Measurements from ENCODE around the gene CTXND1.

CTXND1 gene

DNA sequence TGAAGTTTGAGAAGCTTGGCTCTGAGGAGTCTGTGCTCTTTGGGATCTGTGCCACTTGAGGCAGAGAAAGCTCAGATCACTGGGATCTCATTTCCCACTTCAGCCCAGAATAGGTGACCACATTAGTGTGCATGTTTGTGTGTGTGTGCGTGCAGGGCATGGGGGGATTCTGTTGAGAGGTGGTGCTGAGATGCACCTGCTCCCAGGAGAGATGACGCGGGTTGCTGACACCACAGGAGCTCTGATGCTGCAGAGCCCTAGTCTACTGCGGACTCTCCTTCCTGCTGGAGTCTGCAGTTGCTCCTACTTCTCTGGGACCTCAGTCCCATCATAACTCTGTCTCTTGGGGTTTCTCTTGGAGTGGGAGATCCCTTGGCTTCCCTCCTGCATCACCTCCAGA, 14.7 kb upstream of the CTXND1 start:
- Histone ChIP-seq H3K9ac (ENCODE audit: insufficient read length) (no peak overlapping the region), H3K36me3 (ENCODE audit: insufficient read depth, low read length) (no peaks in the 10 kb centered on the region), H3K27ac (no peak overlapping the region), H3K9me3 (ENCODE audit: low read depth, low read length) (no peaks in the 10 kb centered on the region), H3K4me3 (no peak overlapping the region)
- no peak for TF ChIP-seq EZH2 (IDR thresholded peaks at IDR 0.05)
- no peak for TF ChIP-seq POLR2AphosphoS5 (IDR thresholded peaks at IDR 0.05; ENCODE audit: borderline replicate concordance, low read depth, low read length)
- TF ChIP-seq FOXP2 (optimal IDR thresholded peaks at IDR 0.05; ENCODE audit: control extremely low read depth, extremely low read length, insufficient read depth) = no peak
- DNase-seq (ENCODE audit: low read depth, low spot score) = no peak

DNA sequence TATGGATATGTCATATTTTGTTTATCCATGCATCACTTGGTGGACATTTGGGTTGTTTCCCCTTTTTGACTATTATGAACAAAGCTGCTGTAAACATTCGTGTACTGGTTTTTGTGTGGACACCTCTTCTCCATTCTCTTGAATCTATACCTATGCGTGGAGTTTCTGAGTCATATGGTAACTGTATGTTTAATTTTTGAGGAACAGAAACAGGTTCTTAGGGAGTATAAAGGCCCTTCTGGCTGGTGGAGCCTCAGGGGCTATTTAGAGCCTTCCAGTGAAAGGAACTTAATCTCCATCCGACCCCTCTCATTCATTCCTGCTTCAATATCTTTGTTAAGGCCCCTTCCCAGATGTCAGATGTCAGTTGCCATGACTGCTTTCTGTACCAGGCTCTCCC, 14.1 kb upstream of the CTXND1 start:
- Histone ChIP-seq H3K9me3 (ENCODE audit: low read depth, low read length) (no peaks in the 10 kb centered on the region), H3K27ac (no peak overlapping the region), H3K9ac (ENCODE audit: insufficient read length) (no peak overlapping the region), H3K36me3 (ENCODE audit: insufficient read depth, low read length) (no peaks in the 10 kb centered on the region), H3K4me3 (no peak overlapping the region)
- TF ChIP-seq EZH2 (IDR thresholded peaks at IDR 0.05) = no peak
- TF ChIP-seq POLR2AphosphoS5 (IDR thresholded peaks at IDR 0.05; ENCODE audit: borderline replicate concordance, low read depth, low read length) = no peak
- TF ChIP-seq FOXP2 (optimal IDR thresholded peaks at IDR 0.05; ENCODE audit: control extremely low read depth, extremely low read length, insufficient read depth) = no peak
- DNase-seq (ENCODE audit: low read depth, low spot score) = no peak

DNA sequence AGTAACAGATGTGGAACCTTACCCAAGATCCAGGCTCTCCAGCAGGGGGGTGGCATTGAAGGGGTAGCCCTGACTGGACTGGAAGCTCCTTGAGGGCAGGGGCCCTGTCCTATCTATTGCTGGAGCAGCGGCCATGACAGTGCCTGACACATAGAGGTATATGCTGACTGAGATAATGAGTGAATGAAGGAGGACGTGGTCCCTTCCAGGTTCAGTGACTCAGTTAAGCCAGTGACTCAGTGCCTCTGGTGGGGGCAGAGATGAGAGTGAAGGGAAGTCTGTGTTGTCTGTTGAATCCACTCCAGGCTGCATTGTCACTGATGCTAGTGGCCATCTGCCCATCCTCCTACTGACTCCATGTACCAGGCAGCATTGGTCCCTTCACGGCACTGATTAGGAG, 13.0 kb upstream of the CTXND1 start:
- Histone ChIP-seq H3K4me3 (no peak overlapping the region), H3K9ac (ENCODE audit: insufficient read length) (no peak overlapping the region), H3K36me3 (ENCODE audit: insufficient read depth, low read length) (no peaks in the 10 kb centered on the region), H3K9me3 (ENCODE audit: low read depth, low read length) (no peaks in the 10 kb centered on the region), H3K27ac (no peak overlapping the region)
- TF ChIP-seq FOXP2 (optimal IDR thresholded peaks at IDR 0.05; ENCODE audit: control extremely low read depth, extremely low read length, insufficient read depth) (no peak), POLR2AphosphoS5 (IDR thresholded peaks at IDR 0.05; ENCODE audit: borderline replicate concordance, low read depth, low read length) (no peak), EZH2 (IDR thresholded peaks at IDR 0.05) (no peak)
- DNase-seq (ENCODE audit: low read depth, low spot score) = no peak

DNA sequence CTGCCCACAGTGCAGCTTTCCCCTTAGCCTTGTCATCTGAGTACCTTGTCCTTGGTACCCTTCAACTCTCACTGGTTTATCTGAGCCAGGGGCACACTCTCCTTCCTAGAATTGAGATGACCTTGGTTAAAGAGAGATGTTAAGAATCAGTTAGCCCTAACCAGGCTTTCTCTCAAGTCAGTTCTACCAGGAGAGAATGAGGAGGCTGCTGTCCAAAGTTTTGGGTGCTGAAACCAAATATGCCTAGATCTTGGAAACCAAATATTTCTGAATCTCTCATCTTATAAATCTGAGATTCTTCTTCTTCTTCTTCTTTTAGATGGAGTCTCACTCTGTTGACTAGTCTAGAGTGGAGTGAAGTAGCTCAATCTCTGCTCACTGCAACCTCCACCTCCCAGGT, 12.0 kb upstream of the CTXND1 start:
- no peak overlapping the region for H3K27ac ChIP-seq
- no peak for DNase-seq (ENCODE audit: low read depth, low spot score)
- no peak overlapping the region for H3K4me3 ChIP-seq
- H3K9ac ChIP-seq (ENCODE audit: insufficient read length) = no peak overlapping the region
- no peak for TF ChIP-seq POLR2AphosphoS5 (IDR thresholded peaks at IDR 0.05; ENCODE audit: borderline replicate concordance, low read depth, low read length)
- TF ChIP-seq EZH2 (IDR thresholded peaks at IDR 0.05) = no peak
- no peak for TF ChIP-seq FOXP2 (optimal IDR thresholded peaks at IDR 0.05; ENCODE audit: control extremely low read depth, extremely low read length, insufficient read depth)
- no peaks in the 10 kb centered on the region for H3K9me3 ChIP-seq (ENCODE audit: low read depth, low read length)
- no peaks in the 10 kb centered on the region for H3K36me3 ChIP-seq (ENCODE audit: insufficient read depth, low read length)

DNA sequence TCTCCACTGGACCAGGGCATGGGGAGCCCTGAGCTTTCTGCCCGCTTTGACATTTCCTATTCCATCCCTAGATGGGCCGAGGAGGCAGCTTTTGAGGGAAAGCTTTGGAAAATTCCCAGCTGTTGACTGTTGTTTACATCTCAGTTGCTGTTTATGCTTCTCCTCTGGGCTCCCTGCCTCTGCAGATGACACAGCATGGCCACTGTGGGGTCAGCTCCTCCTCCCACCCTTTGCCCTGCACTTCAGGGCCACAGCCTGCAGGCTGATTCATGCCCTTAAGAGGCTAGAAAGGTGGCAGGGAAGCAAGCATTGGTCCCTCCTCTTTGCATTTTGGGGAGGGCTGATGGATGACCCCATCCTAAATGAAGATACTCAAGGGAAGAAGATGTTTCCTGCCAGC, 8.5 kb upstream of the CTXND1 start:
- H3K4me3 ChIP-seq = no peak overlapping the region
- H3K9me3 ChIP-seq (ENCODE audit: low read depth, low read length) = no peaks in the 10 kb centered on the region
- no peak for DNase-seq (ENCODE audit: low read depth, low spot score)
- TF ChIP-seq FOXP2 (optimal IDR thresholded peaks at IDR 0.05; ENCODE audit: control extremely low read depth, extremely low read length, insufficient read depth) = no peak
- H3K9ac ChIP-seq (ENCODE audit: insufficient read length) = no peak overlapping the region
- H3K36me3 ChIP-seq (ENCODE audit: insufficient read depth, low read length) = no peaks in the 10 kb centered on the region
- no peak overlapping the region for H3K27ac ChIP-seq

DNA sequence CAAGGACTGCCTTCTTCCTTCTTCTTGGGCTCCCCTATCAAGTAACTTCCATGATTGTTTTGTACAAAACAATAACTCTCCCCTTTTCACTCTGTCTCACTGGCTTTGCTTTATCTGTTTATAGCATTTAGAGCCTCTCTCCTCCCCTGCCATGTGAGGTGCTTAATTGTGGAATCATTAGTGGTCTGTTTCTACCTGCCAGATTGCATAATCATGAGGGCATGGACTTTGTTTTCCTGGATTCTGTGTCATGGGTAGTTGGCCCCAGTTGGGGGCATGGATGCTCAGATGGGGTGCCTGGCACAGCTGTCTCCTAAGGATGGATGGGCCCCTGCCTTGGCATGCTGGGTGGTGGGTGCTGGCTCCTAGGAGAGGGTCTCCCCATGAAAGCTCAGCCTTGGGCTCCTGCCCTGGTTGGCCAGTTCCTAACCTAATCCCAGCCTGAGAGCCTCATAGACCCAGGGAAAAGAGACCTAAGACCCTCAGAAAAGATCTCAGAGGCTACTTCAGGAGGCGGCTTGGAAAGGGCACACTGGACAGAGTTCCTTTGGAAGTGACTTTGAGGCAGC, 8.0 kb upstream of the CTXND1 start:
- no peak overlapping the region for H3K4me3 ChIP-seq
- H3K27ac ChIP-seq = no peak overlapping the region
- no peak for DNase-seq (ENCODE audit: low read depth, low spot score)
- H3K36me3 ChIP-seq (ENCODE audit: insufficient read depth, low read length) = no peaks in the 10 kb centered on the region
- H3K9me3 ChIP-seq (ENCODE audit: low read depth, low read length) = no peaks in the 10 kb centered on the region
- TF ChIP-seq POLR2AphosphoS5 (IDR thresholded peaks at IDR 0.05; ENCODE audit: borderline replicate concordance, low read depth, low read length) = no peak
- no peak for TF ChIP-seq FOXP2 (optimal IDR thresholded peaks at IDR 0.05; ENCODE audit: control extremely low read depth, extremely low read length, insufficient read depth)
- TF ChIP-seq EZH2 (IDR thresholded peaks at IDR 0.05) = no peak
- H3K9ac ChIP-seq (ENCODE audit: insufficient read length) = no peak overlapping the region

DNA sequence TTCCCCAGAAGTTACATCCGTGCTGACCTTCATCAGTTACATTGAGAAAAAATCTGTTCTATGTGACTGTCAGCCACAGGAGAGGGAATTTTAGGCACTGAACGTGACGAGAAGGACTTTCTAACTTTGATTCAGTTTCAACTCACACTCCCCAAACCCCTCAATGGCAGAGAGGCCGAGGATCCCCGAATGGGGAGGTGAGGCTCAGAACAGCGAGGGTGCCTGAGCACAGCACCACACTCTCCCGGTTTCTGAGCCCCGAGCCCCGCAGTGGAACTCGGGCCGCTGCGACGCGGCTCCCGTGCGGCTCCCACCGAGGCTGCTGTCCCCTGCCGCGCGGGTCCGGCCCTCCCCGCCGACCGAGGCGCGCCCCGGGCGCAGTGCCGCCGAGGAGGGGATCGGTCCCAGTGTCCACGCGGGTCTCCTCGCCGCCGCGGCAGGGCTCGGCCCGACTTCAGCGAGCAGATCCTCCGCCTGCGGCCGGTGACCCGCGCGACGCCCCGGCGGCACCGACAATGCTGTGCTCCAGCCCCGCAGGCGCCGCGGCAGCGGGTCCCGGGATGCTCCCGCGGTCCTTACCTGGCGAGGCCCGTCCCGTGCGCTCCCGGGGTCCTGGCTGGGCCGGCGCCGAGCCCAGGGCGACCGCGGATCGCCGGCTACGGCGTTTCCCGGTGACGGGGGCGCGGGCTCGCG, 439 bp downstream of the CTXND1 start:
- peak overlapping the region; percentile 30; the same call in 1 of the 2 replicates for H3K4me3 ChIP-seq
- no peak overlapping the region for H3K9ac ChIP-seq (ENCODE audit: insufficient read length)
- H3K27ac ChIP-seq = no peak overlapping the region
- no peaks in the 10 kb centered on the region for H3K9me3 ChIP-seq (ENCODE audit: low read depth, low read length)
- TF ChIP-seq EZH2 (IDR thresholded peaks at IDR 0.05) (peak; percentile 66), FOXP2 (optimal IDR thresholded peaks at IDR 0.05; ENCODE audit: control extremely low read depth, extremely low read length, insufficient read depth) (no peak), POLR2AphosphoS5 (IDR thresholded peaks at IDR 0.05; ENCODE audit: borderline replicate concordance, low read depth, low read length) (no peak)
- no peak for DNase-seq (ENCODE audit: low read depth, low spot score)
- no peaks in the 10 kb centered on the region for H3K36me3 ChIP-seq (ENCODE audit: insufficient read depth, low read length)

DNA sequence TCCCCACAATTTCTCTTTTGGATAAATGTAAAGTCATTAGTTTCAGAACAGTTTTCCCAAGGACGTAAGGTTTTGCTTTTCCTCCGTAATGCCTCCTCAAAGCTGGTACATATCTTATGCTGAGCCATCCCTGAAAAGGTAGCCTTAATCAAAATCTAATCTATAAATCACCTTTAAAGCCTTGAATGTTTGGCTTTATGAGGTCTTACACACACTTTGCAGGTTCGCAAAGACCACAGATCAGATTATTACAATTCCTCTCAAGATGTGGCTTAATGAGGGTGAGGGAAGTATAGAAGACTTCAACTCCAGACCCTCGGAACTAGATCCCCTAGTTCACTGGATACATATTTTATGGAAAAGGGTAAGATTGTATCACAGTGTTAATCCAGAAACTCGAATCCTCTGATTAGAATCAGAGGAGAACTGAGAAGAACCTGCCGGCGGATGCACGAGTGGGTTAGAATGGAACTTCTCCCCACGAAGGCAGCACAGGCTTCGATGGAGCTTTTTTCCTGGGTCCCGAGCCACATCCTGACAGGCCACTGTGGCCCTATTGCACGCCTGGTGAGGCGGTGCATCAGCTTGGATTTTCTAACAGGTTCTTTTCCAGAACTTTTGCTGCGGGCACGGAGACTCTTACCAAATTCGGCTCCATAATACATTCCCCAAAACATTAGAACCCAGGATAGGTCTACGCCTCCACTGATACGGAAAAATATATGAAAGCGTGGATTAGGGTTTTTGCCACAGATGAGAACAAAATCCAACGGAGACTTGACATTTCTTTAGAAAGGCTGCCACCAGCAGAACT, 1.2 kb downstream of the CTXND1 start:
- no peak for TF ChIP-seq FOXP2 (optimal IDR thresholded peaks at IDR 0.05; ENCODE audit: control extremely low read depth, extremely low read length, insufficient read depth)
- TF ChIP-seq EZH2 (IDR thresholded peaks at IDR 0.05) = peak; percentile 12
- Histone ChIP-seq H3K9me3 (ENCODE audit: low read depth, low read length) (no peaks in the 10 kb centered on the region), H3K9ac (ENCODE audit: insufficient read length) (no peak overlapping the region), H3K4me3 (no peak overlapping the region), H3K36me3 (ENCODE audit: insufficient read depth, low read length) (no peaks in the 10 kb centered on the region), H3K27ac (no peak overlapping the region)
- no peak for DNase-seq (ENCODE audit: low read depth, low spot score)

Measured in SK-N-MC (cell line).